ENCODE measurements around the gene HPGDS.
"Not testable (repeated sequence)": the region's sequence is repeated elsewhere in the genome, so short reads cannot be mapped to it uniquely, and the experiment has no call there.

Gene HPGDS

GRCh38 chr4:94332983-94333590 lies 9.5 kb downstream of the HPGDS start:
- TF ChIP-seq CTCF (conservative IDR thresholded peaks at IDR 0.05; ENCODE audit: low read length) = no peak
- no peak overlapping the region for H3K4me3 ChIP-seq (ENCODE audit: low read length)
- DNase-seq (ENCODE audit: low read depth) = no peak

DNA sequence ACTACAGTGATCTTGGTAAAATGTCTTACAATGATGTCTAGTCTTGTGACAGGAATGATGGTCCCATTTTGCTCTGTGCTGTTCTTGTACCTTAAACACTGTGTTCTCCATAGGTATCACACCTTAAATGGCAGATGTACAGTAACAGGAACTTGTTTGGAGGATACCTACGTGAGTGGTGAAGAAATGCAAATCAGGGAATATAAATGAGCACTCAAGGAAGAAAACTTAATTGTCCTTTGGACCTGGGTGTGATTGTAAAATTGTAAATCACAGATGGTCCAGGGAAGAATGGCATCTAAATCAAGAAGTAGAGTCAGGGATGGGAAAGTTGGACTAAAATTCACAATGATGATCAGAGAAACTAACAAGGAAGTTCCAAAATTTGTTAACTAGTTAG lies 12.7 kb downstream of the HPGDS start:
- DNase-seq (ENCODE audit: low read depth) = no peak

GRCh38 chr4:94325835-94326234 lies 16.8 kb downstream of the HPGDS start:
- H3K4me3 ChIP-seq (ENCODE audit: low read length) = no peak overlapping the region
- no peak for TF ChIP-seq CTCF (conservative IDR thresholded peaks at IDR 0.05; ENCODE audit: low read length)
- no peak for DNase-seq (ENCODE audit: low read depth)

More for the DNA sequence above, 12.7 kb downstream of the HPGDS start:
- TF ChIP-seq CTCF (conservative IDR thresholded peaks at IDR 0.05; ENCODE audit: low read length) = no peak
- no peak overlapping the region for H3K4me3 ChIP-seq (ENCODE audit: low read length)

GRCh38 chr4:94319927-94320326 lies 22.7 kb downstream of the HPGDS start:
- DNase-seq (ENCODE audit: low read depth); H3K4me3 ChIP-seq (ENCODE audit: low read length): not testable (repeated sequence)

- TF ChIP-seq CTCF (conservative IDR thresholded peaks at IDR 0.05; ENCODE audit: low read length) = no peak
- DNase-seq (ENCODE audit: low read depth) = no peak
- no peak overlapping the region for H3K4me3 ChIP-seq (ENCODE audit: low read length)
Observed at GRCh38 chr4:94307231-94307871, 35.3 kb downstream of the HPGDS start.

- DNase-seq (ENCODE audit: low read depth) = peak; percentile 7
- no peak overlapping the region for H3K4me3 ChIP-seq (ENCODE audit: low read length)
- TF ChIP-seq CTCF (conservative IDR thresholded peaks at IDR 0.05; ENCODE audit: low read length) = no peak
Observed at GRCh38 chr4:94306713-94307112, 35.9 kb downstream of the HPGDS start.

- no peak overlapping the region for H3K4me3 ChIP-seq (ENCODE audit: low read length)
- DNase-seq (ENCODE audit: low read depth) = peak; percentile 11
- no peak for TF ChIP-seq CTCF (conservative IDR thresholded peaks at IDR 0.05; ENCODE audit: low read length)
Observed at GRCh38 chr4:94305466-94306225, 37.0 kb downstream of the HPGDS start.
